Renal cortex interstitium (tissue), 11 donors: ENCODE data around the gene DHRSX. TPM values are rescaled to one million over a fixed set of nuclear protein-coding genes. Genes with fewer than 3 reads are reported as not detected.
"Not testable (repeated sequence)": the region's sequence is repeated elsewhere in the genome, so short reads cannot be mapped to it uniquely, and the experiment has no call there.

Experiments
- DNase-seq, 11 donors: peaks; one replicate each; pipeline ENCODE4 v3.0.0-alpha.2; 2013; ENCODE audit warnings: low read depth in 9 of 11, low spot score in 4 of 11; ENCODE audit errors: extremely low read depth in 1 of 11
- polyA plus RNA-seq, 3 donors: library from polyadenylated mRNA; unstranded; fragments of 120-200 nt; gene quantifications; one replicate each; pipeline ENCODE4 v1.2.1, GENCODE V29; 2013; ENCODE audit not compliant: insufficient read length in 3 of 3

The DHRSX gene
- polyA plus RNA-seq, 3 donors, result 30.6 to 31.7 (median 31.2) TPM

- no peak for DNase-seq
Observed at GRCh38 chrX:2485789-2486345, 14.9 kb downstream of the DHRSX start.

GRCh38 chrX:2484721-2485648, 15.8 kb downstream of the DHRSX start:
- no peak for DNase-seq

GRCh38 chrX:2484256-2484655, 16.5 kb downstream of the DHRSX start:
- no peak for DNase-seq

GRCh38 chrX:2483398-2484060, 17.2 kb downstream of the DHRSX start:
- no peak for DNase-seq

- not testable (repeated sequence) for DNase-seq
Observed at GRCh38 chrX:2481597-2481996, 19.2 kb downstream of the DHRSX start.

GRCh38 chrX:2479982-2480381, 20.8 kb downstream of the DHRSX start:
- DNase-seq, result not testable (repeated sequence)

- no peak for DNase-seq
Observed at GRCh38 chrX:2479420-2479780, 21.4 kb downstream of the DHRSX start.

- no peak for DNase-seq
Observed at GRCh38 chrX:2478546-2479419, 22.0 kb downstream of the DHRSX start.

GRCh38 chrX:2477313-2477712, 23.5 kb downstream of the DHRSX start:
- DNase-seq, result not testable (repeated sequence)

- DNase-seq, result no peak
Observed at GRCh38 chrX:2474963-2475726, 25.6 kb downstream of the DHRSX start.

GRCh38 chrX:2474280-2474962, 26.4 kb downstream of the DHRSX start:
- no peak for DNase-seq

- not testable (repeated sequence) for DNase-seq
Observed at GRCh38 chrX:2473064-2473463, 27.7 kb downstream of the DHRSX start.

GRCh38 chrX:2471641-2472040, 29.1 kb downstream of the DHRSX start:
- no peak for DNase-seq

GRCh38 chrX:2471126-2471525, 29.6 kb downstream of the DHRSX start:
- not testable (repeated sequence) for DNase-seq

GRCh38 chrX:2469852-2470251, 30.9 kb downstream of the DHRSX start:
- not testable (repeated sequence) for DNase-seq

GRCh38 chrX:2469196-2469685, 31.5 kb downstream of the DHRSX start:
- DNase-seq, result no peak

- DNase-seq, result no peak
Observed at GRCh38 chrX:2468261-2469195, 32.2 kb downstream of the DHRSX start.
